Skin of body (tissue), 3 donors: ENCODE data around the gene SCARF2. TPM values are rescaled to one million over a fixed set of nuclear protein-coding genes. Genes with fewer than 3 reads are reported as not detected.
A peak's percentile ranks its signal among the peaks of the same experiment; 100 is the strongest.
"Not testable (repeated sequence)": the region's sequence is repeated elsewhere in the genome, so short reads cannot be mapped to it uniquely, and the experiment has no call there.

Experiments
- DNase-seq: peaks from one replicate; lab custom pipeline; 2025; lab: John Stamatoyannopoulos, UW
- small RNA-seq: library from RNA; depleted of rRNA; stranded (forward); fragments of <200 nt; gene quantifications from one replicate; pipeline ENCODE3, GENCODE V24; 2014; ENCODE audit warnings: low replicate concordance
- total RNA-seq: library from RNA; depleted of rRNA; stranded (reverse); fragments of >200 nt; gene quantifications from one replicate; pipeline ENCODE4 v1.2.3, GENCODE V29; 2014

The SCARF2 gene
- total RNA-seq, 1 donor from 2014 or later, result 10.3 TPM

DNA sequence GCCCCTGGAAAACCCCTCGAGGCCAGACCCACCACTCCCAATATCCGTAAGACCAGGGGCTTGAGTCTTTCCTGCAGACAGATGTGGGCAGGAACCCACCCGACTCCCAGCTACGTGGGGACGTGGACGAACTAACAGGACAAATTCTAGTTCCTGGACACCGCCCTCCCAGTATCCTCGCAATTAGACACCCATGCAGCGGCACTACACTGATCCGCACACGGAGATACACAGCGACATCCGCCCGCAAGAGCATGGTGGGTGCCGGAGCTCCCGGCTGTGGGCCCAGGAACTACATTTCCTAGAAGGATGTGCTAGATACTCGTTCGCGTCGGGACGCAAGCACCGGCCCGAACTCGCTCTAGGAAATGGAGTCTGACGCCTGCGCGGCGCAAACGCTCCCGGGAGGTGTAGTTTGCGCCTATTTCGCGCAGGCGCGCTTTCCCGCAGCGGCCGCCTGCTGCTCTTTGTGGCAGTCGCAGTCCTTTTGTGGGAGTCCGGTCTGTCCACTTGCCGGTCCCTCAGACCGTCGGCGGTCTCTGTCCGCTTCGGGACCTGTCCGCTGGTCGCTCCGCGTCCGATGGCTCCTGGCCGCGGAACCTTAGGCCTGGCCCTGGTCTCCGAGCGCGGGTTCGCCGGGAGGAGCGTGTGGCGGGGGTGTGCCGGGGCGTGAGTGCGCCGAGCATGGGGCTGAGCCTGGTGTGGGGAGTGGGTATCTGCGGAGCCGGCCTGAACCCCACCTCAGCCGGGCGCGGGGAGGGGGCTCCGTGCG is 43.7 kb downstream of the SCARF2 start, which contains the start of gene ZNF74:
TSS of gene ZNF74 (plus strand) at position 447 of the 772 bp plus-strand sequence. CDS start 478 bp downstream, outside the sequence.
- DNase-seq, result peak; percentile 90

DNA sequence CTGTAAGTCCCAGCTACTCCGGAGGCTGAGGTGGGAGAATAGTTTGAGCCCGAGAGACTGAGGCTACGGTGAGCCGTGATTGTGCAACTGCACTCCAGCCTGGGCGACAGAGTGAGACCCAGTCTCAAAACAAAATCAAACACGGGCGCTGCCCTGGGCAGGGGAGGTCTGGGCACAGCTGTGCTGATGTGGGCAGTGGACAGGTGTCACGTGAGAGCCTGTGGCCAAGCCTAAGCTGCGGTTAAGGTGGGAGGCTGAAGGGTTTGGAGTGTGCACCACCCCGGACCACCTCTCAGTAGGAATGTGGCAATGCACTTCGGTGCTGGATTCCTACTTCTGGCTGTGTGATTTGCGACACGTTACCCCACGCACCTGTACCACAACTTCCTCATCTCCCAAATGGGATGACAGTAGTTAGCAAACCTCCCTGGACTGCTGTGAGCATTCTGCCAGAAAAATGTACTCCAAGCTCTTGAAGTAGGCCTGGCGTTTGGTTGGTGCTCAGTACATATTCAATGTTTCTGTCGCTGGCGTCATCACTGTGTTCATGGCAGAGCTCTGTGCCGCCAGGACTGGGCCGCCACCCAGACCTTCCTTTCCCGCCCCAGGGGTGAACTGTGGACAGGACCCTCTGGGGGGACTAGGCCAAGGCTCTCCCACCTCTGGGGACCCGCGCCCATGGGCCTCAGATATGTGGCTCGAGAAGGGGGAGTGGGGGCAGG is 44.5 kb downstream of the SCARF2 start:
- DNase-seq, result no peak

DNA sequence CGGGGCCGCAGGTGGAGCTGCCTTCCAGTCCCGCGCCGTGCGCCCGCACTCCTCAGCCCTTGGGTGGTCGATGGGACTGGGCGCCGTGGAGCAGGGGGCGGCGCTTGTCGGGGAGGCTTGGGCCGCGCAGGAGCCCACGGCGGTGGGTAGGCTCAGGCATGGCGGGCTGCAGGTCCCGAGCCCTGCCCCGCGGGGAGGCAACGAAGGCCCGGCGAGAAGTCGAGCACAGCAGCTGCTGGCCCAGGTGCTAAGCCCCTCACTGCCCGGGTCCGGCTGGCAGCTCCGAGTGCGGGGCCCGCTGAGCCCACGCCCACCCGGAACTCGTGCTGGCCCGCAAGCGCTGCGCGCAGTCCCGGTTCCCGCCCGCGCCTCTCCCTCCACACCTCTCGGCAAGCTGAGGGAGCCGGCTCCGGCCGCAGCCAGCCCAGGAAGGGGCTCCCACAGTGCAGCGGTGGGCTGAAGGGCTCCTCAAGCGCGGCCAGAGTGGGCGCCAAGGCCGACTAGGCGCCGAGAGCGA is 45.2 kb downstream of the SCARF2 start:
- DNase-seq, result not testable (repeated sequence)

DNA sequence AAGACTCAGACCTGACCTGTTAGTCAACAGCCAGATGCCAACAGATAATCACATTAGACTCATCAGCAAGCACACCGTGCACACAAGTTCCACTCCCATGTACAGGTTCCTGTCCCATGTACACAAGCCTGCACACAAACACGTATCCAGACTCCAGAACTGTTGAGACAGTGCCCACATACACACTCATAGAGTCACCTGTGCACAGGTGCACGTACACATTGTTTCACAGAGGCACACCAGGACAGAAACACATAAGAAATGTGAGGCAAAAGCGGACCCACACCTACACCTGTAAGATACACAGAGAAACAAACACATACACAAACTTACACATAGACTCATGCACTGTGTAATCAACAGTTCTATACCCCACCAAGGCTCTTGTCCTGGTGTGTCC is 46.4 kb downstream of the SCARF2 start:
- no peak for DNase-seq

DNA sequence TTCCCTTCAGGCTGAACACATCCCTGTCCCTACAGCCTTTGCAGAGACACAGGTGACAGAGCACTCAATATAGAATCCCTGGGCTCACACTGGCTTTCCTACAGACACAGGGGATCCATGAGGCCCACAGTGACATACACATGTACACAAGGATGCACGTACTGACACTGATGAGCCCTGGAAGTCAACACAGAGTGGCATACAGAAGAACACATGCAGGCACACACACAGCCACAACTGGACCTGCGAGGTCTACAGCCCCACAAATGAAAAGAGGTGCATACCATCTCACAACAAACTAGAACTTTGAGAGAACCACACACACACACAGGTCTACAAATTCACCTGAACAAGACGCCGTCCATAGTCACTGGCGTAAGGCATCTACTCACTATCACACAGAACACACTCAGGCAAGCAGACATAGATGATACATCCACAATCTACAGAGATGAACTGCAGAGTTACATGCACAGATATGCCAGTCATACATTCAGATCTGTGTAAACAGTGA is 47.2 kb downstream of the SCARF2 start:
- no peak for DNase-seq

GRCh38 chr22:20389288-20389687 is 48.3 kb downstream of the SCARF2 start:
- DNase-seq, result no peak

- DNase-seq, result no peak
Observed at GRCh38 chr22:20388200-20388599, 49.4 kb downstream of the SCARF2 start.

- DNase-seq, result no peak
Observed at GRCh38 chr22:20386972-20387371, 50.7 kb downstream of the SCARF2 start.

DNA sequence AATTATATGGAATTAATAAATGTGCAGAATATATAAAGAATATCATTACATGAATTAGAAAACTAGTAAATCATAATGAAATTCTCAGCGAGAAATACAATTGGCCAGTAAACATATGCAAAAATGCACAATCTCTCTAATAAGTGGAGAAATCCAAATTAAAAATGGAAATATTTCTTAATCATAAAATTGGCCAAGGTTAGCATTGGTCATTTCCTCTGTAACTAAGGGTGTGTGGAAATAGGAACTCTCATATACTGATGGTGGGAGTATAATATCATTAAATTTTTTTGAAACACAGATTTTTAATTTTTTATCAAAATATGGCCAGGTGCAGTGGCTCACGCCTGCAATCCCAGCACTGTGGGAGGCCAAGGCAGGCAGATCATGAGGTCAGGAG is 51.3 kb downstream of the SCARF2 start:
- no peak for DNase-seq

- no peak for DNase-seq
Observed at GRCh38 chr22:20384865-20385264, 52.8 kb downstream of the SCARF2 start.

DNA sequence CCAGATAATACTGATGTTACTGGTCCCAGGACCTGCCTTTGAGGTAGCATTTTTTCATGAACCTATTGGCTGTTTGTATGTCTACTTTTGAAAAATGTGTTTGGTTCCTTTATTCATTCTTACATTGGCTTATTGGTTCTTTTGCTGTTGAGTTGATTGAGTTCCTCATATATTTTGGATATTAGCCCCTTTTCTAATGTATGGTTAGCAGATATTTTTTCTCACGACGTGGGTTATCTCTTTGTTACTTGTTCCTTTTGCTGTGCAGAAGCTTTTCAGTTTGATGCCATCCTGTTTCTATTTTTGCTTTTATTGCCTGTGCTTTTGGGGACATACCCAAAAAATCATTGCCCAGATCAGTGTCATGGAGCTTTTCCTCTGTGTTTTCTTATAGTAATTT is 53.5 kb downstream of the SCARF2 start:
- DNase-seq, result no peak

- no peak for DNase-seq
Observed at GRCh38 chr22:20383538-20383937, 54.1 kb downstream of the SCARF2 start.

GRCh38 chr22:20380486-20380885 is 57.1 kb downstream of the SCARF2 start:
- DNase-seq, result no peak

DNA sequence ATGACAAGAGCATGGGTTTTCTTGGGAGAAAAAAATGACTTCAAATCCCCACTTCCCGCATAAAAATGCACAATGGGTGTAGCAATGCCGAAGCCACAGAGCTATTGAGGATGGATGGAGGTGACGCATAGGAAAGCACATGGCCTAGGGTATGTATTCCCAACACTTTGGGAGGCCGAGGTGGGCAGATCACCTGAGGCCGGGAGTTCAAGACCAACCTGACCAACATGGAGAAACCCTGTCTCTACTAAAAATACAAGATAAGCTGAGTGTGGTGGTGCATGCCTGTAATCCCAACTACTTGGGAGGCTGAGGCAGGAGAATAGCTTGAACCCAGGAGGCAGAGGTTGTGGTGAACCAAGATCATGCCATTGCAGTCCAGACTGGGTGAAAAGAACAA is 58.9 kb downstream of the SCARF2 start:
- not testable (repeated sequence) for DNase-seq

- no peak for DNase-seq
Observed at GRCh38 chr22:20378110-20378509, 59.5 kb downstream of the SCARF2 start.

GRCh38 chr22:20376983-20377382 is 60.6 kb downstream of the SCARF2 start:
- DNase-seq, result not testable (repeated sequence)

DNA sequence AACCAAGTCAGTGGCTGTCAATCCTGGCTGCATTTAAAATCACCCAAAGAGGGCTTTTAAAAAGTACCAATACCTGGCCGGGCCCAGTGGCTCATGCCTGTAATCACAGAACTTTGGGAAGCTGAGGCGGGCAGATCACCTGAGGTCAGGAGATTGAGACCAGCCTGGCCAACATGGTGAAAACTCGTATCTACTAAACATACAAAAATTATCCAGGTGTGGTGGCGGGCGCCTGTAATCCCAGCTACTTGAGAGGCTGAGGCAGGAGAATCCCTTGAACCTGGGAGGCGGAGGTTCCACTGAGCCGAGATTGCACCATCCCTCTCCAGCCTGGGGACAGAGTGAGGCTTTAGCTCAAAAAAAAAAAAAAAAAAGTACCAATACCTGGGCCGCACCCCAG is 61.3 kb downstream of the SCARF2 start:
- DNase-seq, result not testable (repeated sequence)

Small RNA genes lying within 50 kb of the gene (small RNA-seq; reads per million reads assigned to genes)
- gene RF00019 (not detected), gene RN7SL812P (not detected), gene RNU6-225P (not detected), gene RNY1P9 (0.45 reads per million, percentile 56 among the genes with 10 or more reads in this experiment)

Other genes starting within 250 kb of the SCARF2 start
- 1.3 TPM for gene RTN4R, start 169.5 kb downstream of the SCARF2 start, total RNA-seq
- 25.1 TPM for gene DGCR6L, start 117.8 kb downstream of the SCARF2 start, total RNA-seq
- 8.5 TPM for gene ZNF74, start 43.7 kb downstream of the SCARF2 start, total RNA-seq
- 31.0 TPM for gene KLHL22, start 58.0 kb upstream of the SCARF2 start, total RNA-seq
- gene MED15, start 69.8 kb upstream of the SCARF2 start, total RNA-seq, result 24.2 TPM